GM21360 (cell line): ENCODE data around the gene HIVEP1.

Source experiments
- ATAC-seq: cut with Tn5 transposase; IDR thresholded peaks from one replicate; pipeline ENCODE4 v1.9.1; 2021; ENCODE audit warnings: mild to moderate bottlenecking, moderate library complexity; ENCODE audit not compliant: unreplicated experiment

Gene HIVEP1

GRCh38 chr6:11992086-11992485, 20.0 kb upstream of the HIVEP1 start:
- no peak for ATAC-seq

GRCh38 chr6:11994875-11995461, 17.1 kb upstream of the HIVEP1 start:
- no peak for ATAC-seq

GRCh38 chr6:11996751-11997150, 15.4 kb upstream of the HIVEP1 start:
- ATAC-seq, result no peak

- no peak for ATAC-seq
Measured at GRCh38 chr6:11999246-11999645, 12.9 kb upstream of the HIVEP1 start.

GRCh38 chr6:12000174-12000573, 11.9 kb upstream of the HIVEP1 start:
- no peak for ATAC-seq

GRCh38 chr6:12001004-12001705, 11.0 kb upstream of the HIVEP1 start:
- no peak for ATAC-seq

GRCh38 chr6:12001706-12002435, 10.2 kb upstream of the HIVEP1 start:
- no peak for ATAC-seq

GRCh38 chr6:12007473-12007872, 4.6 kb upstream of the HIVEP1 start:
- no peak for ATAC-seq

GRCh38 chr6:12007887-12008286, 4.2 kb upstream of the HIVEP1 start:
- no peak for ATAC-seq

- peak; percentile 38 for ATAC-seq
Measured at GRCh38 chr6:12008366-12009179, 3.5 kb upstream of the HIVEP1 start.

- no peak for ATAC-seq
Measured at GRCh38 chr6:12009180-12009685, 2.9 kb upstream of the HIVEP1 start.

- no peak for ATAC-seq
Measured at GRCh38 chr6:12009876-12010634, 2.1 kb upstream of the HIVEP1 start.

GRCh38 chr6:12010635-12011275, 1.4 kb upstream of the HIVEP1 start:
- peak; percentile 17 for ATAC-seq

- ATAC-seq, result peak; percentile 54
Measured at GRCh38 chr6:12011276-12012037, 655 bp upstream of the HIVEP1 start.

- ATAC-seq, result peak; percentile 19
Measured at GRCh38 chr6:12012558-12013306, 620 bp downstream of the HIVEP1 start.

GRCh38 chr6:12013307-12013719, 1.2 kb downstream of the HIVEP1 start:
- ATAC-seq, result no peak

GRCh38 chr6:12014027-12014872, 2.1 kb downstream of the HIVEP1 start:
- no peak for ATAC-seq

- no peak for ATAC-seq
Measured at GRCh38 chr6:12014873-12015149, 2.7 kb downstream of the HIVEP1 start.
